GM21786 (cell line): Measurements from ENCODE around the gene POPDC2.
A peak's percentile ranks its signal among the peaks of the same experiment; 100 is the strongest.
"Not testable (repeated sequence)": the region's sequence is repeated elsewhere in the genome, so short reads cannot be mapped to it uniquely, and the experiment has no call there.

Source experiments
- ATAC-seq: cut with Tn5 transposase; IDR thresholded peaks from one replicate; pipeline ENCODE4 v1.9.1; 2021; ENCODE audit not compliant: unreplicated experiment

POPDC2 gene

DNA sequence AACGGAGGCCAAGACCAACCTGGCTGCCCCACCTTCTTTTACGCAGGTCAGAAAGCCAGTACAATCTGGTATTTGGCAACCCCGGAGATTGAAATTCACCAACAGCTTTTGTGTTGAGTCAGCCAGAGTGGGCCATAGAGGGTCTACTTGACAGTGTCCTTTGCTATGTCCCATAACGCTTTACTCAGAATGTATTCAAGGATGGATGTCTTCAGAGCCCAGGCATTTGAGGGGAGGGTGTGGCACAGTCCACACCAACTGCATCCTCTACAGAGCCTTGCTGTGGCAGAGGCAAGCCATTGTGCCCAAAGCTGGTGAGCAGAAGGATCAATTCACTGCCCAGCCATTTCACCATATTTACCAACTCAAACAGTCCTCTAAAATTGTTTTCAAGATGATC is 44.3 kb downstream of the POPDC2 start:
- ATAC-seq = no peak

GRCh38 chr3:119613872-119614271 is 46.5 kb downstream of the POPDC2 start:
- ATAC-seq = no peak

DNA sequence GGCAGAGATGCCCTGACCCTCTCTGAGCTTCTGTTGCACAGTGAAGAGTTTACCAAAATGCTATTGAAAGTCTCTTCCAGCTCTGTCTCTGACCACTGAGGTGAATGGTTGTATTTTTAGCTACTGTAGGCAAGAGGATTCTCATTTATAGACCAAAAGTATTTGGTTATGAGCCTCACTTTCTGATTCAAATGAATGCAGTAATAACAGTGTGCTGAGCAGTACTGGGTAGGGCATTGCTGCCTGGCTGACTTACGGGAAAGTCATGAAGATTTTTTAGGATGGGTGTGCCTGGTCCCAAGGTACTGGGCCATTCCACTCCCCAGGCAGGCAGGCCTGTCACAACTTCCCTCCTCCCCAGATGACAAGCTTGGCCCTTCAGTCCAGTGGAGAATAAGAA is 47.2 kb downstream of the POPDC2 start:
- peak; percentile 63 for ATAC-seq

DNA sequence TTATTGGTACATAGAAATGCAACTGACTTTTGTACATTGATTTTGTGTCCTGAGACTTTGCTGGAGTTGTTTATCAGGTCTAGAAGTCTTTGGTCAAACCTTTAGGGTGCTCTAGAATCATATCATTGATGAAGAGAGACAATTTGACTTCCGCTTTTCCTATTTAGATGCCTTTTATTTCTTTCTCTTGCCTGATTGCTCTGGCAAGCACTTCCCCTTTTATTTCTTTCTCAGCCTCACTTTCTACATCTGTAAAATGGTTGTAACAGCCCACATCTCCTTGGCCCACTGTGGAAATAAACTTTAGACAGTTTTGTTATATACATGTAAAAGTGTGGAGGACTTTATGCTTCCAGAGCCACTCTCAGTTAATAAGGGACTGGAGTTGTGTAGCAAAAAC is 48.7 kb downstream of the POPDC2 start:
- ATAC-seq = no peak

- ATAC-seq = no peak
Measured at GRCh38 chr3:119609301-119609700, 51.1 kb downstream of the POPDC2 start.

GRCh38 chr3:119608405-119609000 is 51.9 kb downstream of the POPDC2 start:
- ATAC-seq = no peak

DNA sequence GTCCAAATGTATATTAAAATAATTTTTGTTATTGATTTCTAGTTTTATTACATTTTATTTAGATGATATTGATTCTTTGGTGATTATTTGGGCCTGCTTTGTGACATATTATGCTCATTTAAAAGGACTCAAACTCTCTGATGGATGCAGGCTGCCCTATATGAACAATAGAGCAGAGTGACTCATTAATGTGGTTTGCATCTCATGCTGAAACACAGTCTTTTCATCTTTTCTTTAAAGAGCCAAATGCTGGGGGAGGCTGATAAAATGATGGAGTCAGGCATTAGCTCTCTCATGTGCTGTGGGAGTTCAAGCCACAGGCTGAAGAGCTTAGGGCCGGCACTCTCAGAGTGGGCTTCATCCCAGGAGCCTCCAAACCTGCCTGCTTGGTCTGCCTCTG is 55.5 kb downstream of the POPDC2 start:
- no peak for ATAC-seq

- no peak for ATAC-seq
Measured at GRCh38 chr3:119602676-119603075, 57.7 kb downstream of the POPDC2 start.

DNA sequence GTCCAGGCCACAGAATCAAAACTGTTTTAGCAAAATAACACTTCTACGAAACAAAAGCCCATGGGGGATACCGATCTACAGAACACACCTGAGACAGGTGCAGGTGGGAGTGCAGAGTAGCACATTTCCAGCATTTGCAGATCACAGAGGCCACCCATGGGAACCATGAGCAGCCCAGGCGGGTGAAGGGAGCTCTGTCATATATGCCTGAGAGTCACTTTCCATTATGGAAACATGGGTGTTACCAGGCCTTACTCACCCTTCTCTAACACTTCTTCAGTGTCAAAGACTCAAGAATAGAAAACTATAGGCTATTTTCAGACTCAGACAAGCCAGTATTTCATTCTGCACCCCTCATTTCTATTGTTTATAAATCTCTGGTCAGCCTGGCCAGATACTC is 59.2 kb downstream of the POPDC2 start:
- ATAC-seq = peak; percentile 13

DNA sequence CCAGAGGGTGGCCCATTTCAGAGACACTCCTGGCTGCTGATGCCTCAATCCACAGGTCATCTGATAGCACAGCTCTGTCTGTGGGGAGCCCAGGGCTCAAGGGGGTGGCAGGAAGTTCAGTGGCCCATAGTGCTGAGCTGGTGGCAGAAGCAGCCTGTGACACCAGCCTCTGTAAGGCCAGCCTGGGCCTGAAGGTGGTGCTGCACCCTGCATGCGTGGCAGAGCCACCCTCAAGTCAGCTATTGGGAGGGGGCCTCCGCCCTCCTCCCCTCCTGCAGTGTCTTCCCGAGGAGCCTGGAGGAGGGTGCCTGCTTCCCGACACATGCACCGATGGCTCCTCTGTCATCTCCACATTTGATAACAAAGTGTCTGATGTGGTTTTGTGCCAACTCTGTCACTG is 59.7 kb downstream of the POPDC2 start:
- peak; percentile 67 for ATAC-seq

DNA sequence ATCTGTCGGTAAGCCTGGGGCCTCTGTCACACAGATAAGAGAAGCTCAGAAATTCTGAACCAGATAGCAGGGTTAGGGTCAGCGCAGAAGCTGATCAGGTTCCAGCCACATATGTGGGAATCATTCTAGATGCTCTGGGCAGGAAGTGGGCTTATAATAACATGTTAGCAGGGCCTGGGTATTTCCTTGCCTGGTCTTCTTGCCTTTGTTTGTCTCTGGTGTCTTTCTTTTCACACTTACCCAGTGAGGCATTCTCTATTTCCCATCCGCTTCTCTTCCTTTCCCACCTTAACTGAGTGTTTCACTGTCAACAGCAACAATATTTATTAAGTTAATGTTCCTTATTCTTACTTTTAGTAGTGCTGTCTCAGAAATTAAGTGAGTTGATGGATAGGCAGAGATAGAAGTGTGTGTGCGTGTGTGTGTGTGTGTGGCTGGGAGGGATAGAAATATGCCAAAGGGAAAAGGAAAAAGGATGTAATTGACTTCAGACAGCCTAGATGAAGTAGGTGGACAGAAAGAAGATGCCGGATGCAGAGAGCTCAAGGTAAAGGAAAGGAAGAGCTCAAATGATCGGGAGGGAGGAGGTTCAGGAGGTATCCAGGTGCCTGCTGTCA is 60.7 kb downstream of the POPDC2 start:
- ATAC-seq = no peak

DNA sequence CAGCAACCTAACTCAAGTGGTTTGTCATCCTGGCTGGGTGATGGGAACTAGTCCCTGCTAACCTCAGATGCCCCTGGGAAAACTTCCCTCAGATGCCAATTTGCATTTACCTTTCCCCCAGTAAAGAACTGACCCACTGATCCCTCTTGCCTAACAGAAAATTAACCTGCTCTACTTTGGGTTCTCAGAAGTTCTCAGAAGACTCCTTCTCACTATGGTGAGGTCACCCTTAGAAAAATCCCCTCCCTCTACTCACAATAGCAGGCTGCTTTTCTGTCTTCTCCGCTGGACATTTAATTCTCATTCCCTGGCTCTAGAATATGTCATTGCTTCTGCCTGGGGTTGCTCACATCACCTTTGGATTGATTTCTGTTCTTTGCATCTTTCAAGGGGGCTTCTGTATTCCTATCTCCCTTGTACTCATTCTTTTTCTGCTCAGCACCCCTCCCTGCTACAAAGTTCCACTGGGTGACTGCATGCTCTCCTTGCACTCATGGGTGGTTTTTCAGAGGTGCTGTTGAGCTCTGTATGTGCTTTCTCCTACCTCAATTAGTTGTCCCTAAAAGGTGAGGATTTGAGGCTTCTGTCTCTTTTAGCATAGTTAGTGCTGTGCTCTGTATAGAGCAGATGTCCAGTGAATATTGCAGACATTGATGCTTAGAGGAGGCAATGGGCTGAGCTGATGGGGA is 61.8 kb downstream of the POPDC2 start:
- peak; percentile 42 for ATAC-seq

DNA sequence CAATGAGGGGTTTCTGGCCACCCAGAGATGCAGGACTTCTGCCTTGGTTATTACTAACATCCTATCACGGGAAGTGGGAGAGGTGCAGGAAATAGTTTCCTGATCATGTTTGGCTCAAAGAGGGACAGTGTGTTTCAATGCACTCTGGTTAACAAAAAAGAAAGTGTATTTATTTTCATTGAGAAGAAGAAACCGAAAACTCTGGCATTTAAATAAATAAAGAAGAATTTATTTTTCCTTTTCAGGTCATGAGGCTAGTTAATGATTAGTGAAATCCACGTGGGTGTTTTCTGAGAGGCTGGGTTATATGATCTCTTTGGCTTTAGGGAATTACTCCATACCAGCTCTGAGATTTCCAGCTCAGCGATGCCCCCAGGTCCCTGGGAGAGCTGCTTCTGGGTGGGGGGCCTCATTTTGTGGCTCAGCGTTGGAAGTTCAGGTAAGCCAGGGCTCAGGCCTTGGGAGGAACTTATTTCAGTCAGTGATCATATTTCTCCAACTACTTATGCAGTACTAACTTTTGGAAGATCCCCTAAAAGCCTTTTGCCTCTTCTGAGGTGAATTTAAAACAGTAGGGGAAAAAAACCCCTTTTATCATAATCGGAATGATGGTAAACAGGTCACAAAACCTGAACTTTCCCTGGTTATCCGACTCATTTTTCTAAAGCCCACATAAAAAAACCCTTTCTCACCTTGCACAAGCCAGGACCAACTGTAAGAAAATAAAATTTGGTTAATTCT is 62.7 kb downstream of the POPDC2 start, which contains the start of gene PLA1A:
Gene PLA1A, plus strand, starts transcription at position 338 of the 741 bp plus-strand sequence. Its CDS starts 29 bp downstream, at position 367.
- ATAC-seq = no peak

GRCh38 chr3:119596398-119596797 is 64.0 kb downstream of the POPDC2 start:
- ATAC-seq = no peak

GRCh38 chr3:119595639-119596334 is 64.6 kb downstream of the POPDC2 start:
- peak; percentile 28 for ATAC-seq

- ATAC-seq = not testable (repeated sequence)
Measured at GRCh38 chr3:119594929-119595328, 65.5 kb downstream of the POPDC2 start.

GRCh38 chr3:119594066-119594465 is 66.3 kb downstream of the POPDC2 start:
- ATAC-seq = no peak

DNA sequence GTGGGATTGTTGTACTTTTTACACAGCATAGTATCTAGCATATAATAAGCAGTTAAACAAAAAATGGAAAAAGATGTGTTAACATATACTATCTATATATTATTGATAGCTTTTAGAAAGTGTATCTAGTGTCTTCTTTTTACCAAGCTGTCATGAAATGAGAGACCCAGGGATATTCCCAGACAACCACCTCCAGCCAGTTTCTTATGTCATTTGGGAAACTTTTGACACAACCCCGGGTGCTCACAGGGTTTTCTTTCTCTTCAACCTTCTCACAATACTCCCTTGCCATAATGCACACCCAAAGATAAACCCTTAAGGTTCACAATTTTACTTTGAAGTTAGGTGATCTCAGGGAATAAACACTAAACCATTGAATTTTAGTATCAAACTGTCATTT is 67.5 kb downstream of the POPDC2 start:
- ATAC-seq = no peak
